Activated T-helper 1 cell treated with anti-CD3 and anti-CD28 coated beads, Interleukin-12 subunit alpha, Interleukin-12 subunit beta, Interleukin-2, Interleukin-4 antibody, amounts not matched to agents 30 ng/mL and 10 ng/mL and 1 ng/mL, durations not matched to agents 14 hours and 24 hours and 36 hours (primary cell): Measurements from ENCODE around the gene CPEB2. TPM values are rescaled to one million over a fixed set of nuclear protein-coding genes. Genes with fewer than 3 reads are reported as not detected.
"Not testable (repeated sequence)": the region's sequence is repeated elsewhere in the genome, so short reads cannot be mapped to it uniquely, and the experiment has no call there.

ENCODE experiments used
- DNase-seq: peaks from one replicate; pipeline ENCODE4 v3.0.0; 2021; ENCODE audit warnings: low spot score
- H3K27ac Mint-ChIP-seq: one replicate; pipeline ENCODE4 v1.8.0; 2021; ENCODE audit warnings: mild to moderate bottlenecking, mixed read lengths
- H3K27me3 Mint-ChIP-seq: one replicate; pipeline ENCODE4 v1.8.0; 2022; ENCODE audit warnings: mild to moderate bottlenecking, moderate library complexity, mixed read lengths; ENCODE audit not compliant: insufficient read depth
- H3K36me3 Mint-ChIP-seq: one replicate; pipeline ENCODE4 v1.8.0; 2021; ENCODE audit warnings: low read depth, mixed read lengths
- H3K4me1 Mint-ChIP-seq: one replicate; pipeline ENCODE4 v1.8.0; 2021; ENCODE audit warnings: low read depth, mixed read lengths
- H3K4me3 Mint-ChIP-seq: one replicate; pipeline ENCODE4 v1.8.0; 2021; ENCODE audit warnings: mild to moderate bottlenecking, moderate library complexity, mixed read lengths
- H3K9me3 Mint-ChIP-seq: one replicate; pipeline ENCODE4 v1.8.0; 2021; ENCODE audit warnings: mixed read lengths
- intact Hi-C: fragments of 100-400 bp; cut with micrococcal nuclease; formaldehyde crosslinking; loops from one replicate; pipeline ENCODE4 v1.15.1; 2024
- total RNA-seq: library from RNA; stranded (reverse); gene quantifications from 2 replicates; pipeline ENCODE4 v1.2.3, GENCODE V29; 2022

The CPEB2 gene
- total RNA-seq, 1 donor from 2014 or later, result 17.2 TPM

DNA sequence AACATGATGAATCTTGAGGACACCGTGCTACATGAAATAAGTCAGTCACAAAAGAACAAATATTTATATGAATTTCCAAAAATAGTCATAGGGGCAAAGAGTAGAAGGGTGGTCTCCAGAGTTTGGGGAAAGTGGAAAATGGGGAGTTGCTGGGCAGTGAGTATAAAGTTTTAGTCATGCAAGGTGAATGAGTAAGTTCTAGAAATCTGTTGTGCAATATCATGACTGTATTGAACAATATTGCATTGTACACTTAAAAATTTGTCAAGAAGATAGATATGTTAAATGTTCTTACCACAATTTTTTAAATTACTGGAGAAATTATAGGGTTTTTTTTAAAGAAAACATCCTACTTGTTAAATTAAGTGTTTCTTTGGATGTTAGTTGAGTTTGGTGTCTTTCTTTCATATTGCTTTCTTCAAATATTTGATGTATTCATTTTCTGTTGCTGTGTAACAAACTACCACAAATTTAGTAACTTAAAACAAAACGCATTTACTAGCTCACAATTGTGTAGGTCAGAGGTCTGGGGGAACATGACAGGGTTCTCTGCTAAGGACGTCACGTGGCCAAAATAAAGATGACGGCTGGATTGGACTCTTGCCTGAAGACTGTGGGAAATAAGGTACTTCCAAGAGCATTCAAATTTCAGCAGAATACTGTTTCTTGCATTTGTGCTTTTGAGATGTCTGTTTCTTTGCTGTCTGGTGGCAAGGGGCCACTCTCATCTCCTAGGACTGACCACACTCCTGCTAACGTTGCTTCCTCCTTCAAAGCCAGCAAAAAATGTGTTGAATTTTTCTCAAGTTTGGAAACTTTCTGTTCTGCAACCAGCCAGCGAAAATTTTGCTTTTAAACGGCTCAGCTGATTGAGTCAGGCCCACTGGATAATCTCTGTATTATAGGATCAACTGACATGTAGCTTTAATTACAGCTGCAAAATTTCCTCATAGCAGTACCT is 76.7 kb downstream of the CPEB2 start:
- no peak overlapping the region for H3K4me3 Mint-ChIP-seq
- intact Hi-C loops, result no loop called here
- no peak for DNase-seq
- H3K4me1 Mint-ChIP-seq, result no peaks in the 10 kb centered on the region
- H3K27ac Mint-ChIP-seq, result no peak overlapping the region
- peaks cover 15% of the 10 kb centered on the region for H3K9me3 Mint-ChIP-seq
- no peaks in the 10 kb centered on the region for H3K36me3 Mint-ChIP-seq
- no peaks in the 10 kb centered on the region for H3K27me3 Mint-ChIP-seq

DNA sequence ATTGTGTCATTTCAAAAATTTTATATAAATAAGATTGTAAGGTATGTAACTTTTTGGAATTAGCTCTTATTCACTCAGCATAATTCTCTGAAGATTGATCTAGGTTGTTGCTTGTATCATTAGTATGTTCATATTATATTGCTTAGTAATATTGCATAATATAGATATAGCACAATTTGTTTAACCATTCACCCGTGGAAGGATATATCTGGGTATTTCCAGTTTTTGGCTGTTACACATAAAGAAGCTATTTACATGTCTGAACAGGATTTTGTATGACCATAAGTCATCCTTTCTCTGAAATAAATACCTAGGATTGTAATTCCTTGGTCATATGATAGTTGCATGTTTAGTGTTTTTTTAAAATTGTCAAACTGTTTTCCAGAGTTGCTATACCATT is 82.5 kb downstream of the CPEB2 start:
- no peak for DNase-seq
- Mint-ChIP-seq H3K4me1 (no peaks in the 10 kb centered on the region), H3K36me3 (no peaks in the 10 kb centered on the region), H3K27me3 (peaks cover 11% of the 10 kb centered on the region), H3K9me3 (peaks cover 4% of the 10 kb centered on the region), H3K27ac (no peak overlapping the region), H3K4me3 (no peak overlapping the region)
- intact Hi-C loops, result no loop called here

DNA sequence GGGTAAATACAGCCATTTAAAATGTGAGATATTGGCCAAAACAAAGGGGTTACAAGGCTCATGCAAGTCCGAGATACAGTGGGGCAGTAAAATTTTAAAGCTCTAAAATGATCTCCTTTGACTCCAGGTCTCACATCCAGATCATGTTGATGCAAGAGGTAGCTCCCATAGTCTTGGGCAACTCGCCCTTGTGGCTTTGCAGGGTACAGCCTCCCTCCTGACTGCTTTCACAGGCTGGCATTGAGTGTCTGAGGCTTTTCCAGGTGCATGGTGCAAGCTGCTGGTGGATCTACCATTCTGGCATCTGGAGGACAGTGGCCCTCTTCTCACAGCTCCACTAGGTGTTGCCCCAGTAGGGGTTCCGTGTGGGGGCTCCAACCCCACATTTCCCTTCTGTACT is 83.5 kb downstream of the CPEB2 start:
- intact Hi-C loops, H3K9me3 Mint-ChIP-seq, H3K36me3 Mint-ChIP-seq, H3K27ac Mint-ChIP-seq, H3K4me3 Mint-ChIP-seq, DNase-seq, H3K4me1 Mint-ChIP-seq: not testable (repeated sequence)
- peaks cover 11% of the 10 kb centered on the region for H3K27me3 Mint-ChIP-seq

- H3K4me1 Mint-ChIP-seq, intact Hi-C loops, H3K36me3 Mint-ChIP-seq, H3K9me3 Mint-ChIP-seq, H3K27ac Mint-ChIP-seq, H3K4me3 Mint-ChIP-seq, DNase-seq: not testable (repeated sequence)
- peaks cover 11% of the 10 kb centered on the region for H3K27me3 Mint-ChIP-seq
Measured at GRCh38 chr4:15086259-15086658, 84.0 kb downstream of the CPEB2 start.

DNA sequence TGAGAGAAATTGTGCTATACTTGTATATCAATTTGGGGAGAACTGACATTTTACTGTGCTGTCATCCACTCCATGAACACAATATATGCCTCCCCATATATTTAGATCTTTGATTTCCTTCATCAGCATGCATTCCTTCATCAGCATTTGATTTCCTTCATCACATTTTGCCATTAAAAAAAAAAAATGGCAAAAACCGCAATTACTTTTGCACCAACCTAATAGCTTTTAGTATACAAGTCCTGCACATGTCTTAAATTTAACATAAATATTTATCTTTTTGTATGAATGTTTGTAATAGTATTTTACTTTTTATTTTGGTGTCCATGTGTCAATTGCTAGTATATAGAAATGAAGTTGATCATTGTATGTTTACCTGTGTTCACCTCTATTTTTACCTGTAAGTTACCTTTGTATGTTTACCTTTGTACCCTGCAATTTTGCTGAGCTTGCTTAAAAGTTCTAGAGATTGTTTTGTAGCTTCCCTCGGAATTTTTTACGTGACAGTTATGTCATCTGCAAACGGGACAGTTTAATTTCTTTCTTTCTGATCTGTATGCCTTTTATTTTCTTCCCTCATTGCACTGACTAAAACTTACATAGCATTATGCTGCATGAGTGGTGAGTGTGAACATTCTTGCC is 86.2 kb downstream of the CPEB2 start:
- H3K36me3 Mint-ChIP-seq, result no peaks in the 10 kb centered on the region
- no peaks in the 10 kb centered on the region for H3K4me1 Mint-ChIP-seq
- H3K4me3 Mint-ChIP-seq, result no peak overlapping the region
- H3K27ac Mint-ChIP-seq, result no peak overlapping the region
- no peak for DNase-seq
- H3K9me3 Mint-ChIP-seq, result peaks cover 4% of the 10 kb centered on the region
- peaks cover 11% of the 10 kb centered on the region for H3K27me3 Mint-ChIP-seq
- intact Hi-C loops, result no loop called here

- intact Hi-C loops, result no loop called here
- no peaks in the 10 kb centered on the region for H3K36me3 Mint-ChIP-seq
Measured at GRCh38 chr4:15089979-15090378, 87.7 kb downstream of the CPEB2 start.

DNA sequence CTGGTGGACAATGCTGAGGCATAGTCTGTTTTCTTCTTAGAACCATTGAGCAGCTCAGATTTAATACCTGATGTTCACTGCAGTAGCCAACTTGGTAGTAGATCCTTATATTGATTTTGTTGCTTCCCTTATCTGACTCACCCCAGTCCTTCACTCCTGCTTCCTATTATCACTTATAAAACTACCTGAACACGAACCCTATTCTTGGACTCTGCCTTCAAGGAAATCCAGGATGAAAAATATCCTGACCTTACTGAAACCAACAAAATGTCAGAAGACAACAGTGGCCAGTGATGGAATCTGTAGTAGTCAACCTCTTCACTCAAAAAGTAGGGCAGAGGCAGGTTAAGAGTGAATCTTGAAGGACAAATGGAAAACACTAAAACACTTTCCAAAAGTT is 98.1 kb downstream of the CPEB2 start:
- Mint-ChIP-seq H3K4me1 (no peaks in the 10 kb centered on the region), H3K4me3 (no peak overlapping the region), H3K36me3 (no peaks in the 10 kb centered on the region), H3K9me3 (no peaks in the 10 kb centered on the region), H3K27me3 (no peaks in the 10 kb centered on the region), H3K27ac (no peak overlapping the region)
- intact Hi-C loops, result no loop called here
- no peak for DNase-seq

More at GRCh38 chr4:15089979-15090378, 87.7 kb downstream of the CPEB2 start:
- DNase-seq, result no peak
- Mint-ChIP-seq H3K27ac (no peak overlapping the region), H3K4me3 (no peak overlapping the region), H3K9me3 (peaks cover 3% of the 10 kb centered on the region), H3K4me1 (no peaks in the 10 kb centered on the region), H3K27me3 (peaks cover 11% of the 10 kb centered on the region)

- Mint-ChIP-seq H3K36me3 (no peaks in the 10 kb centered on the region), H3K9me3 (no peaks in the 10 kb centered on the region), H3K4me1 (no peaks in the 10 kb centered on the region), H3K27me3 (no peaks in the 10 kb centered on the region), H3K27ac (no peak overlapping the region), H3K4me3 (no peak overlapping the region)
- intact Hi-C loops, result no loop called here
- no peak for DNase-seq
Measured at GRCh38 chr4:15100994-15101695, 98.9 kb downstream of the CPEB2 start.

DNA sequence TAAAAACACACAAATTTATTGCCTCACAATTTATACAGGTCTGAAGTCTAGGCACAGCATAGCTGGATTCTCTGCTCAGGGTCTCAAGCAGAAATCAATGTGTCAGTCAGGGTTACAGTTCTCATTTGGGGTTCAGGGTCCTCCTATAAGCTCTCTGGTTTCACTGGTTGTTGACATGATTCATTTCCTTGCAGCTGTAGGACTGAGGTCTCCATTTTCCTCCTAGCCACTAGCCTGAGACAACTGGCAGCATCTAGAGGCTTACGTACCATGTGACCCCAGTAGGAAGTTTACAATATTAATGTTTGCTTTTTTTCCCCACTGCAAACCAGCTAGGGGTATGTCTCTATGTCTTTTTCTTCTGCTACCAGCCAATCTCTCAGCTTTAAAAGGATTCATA is 102.5 kb downstream of the CPEB2 start:
- H3K36me3 Mint-ChIP-seq, result no peaks in the 10 kb centered on the region
- peaks cover 2% of the 10 kb centered on the region for H3K27me3 Mint-ChIP-seq
- H3K9me3 Mint-ChIP-seq, result no peaks in the 10 kb centered on the region
- H3K4me1 Mint-ChIP-seq, result no peaks in the 10 kb centered on the region
- intact Hi-C loops, result no loop called here
- no peak overlapping the region for H3K4me3 Mint-ChIP-seq
- no peak for DNase-seq
- H3K27ac Mint-ChIP-seq, result no peak overlapping the region

- no peak for DNase-seq
- peaks cover 3% of the 10 kb centered on the region for H3K27me3 Mint-ChIP-seq
- H3K4me1 Mint-ChIP-seq, result no peaks in the 10 kb centered on the region
- H3K36me3 Mint-ChIP-seq, result no peaks in the 10 kb centered on the region
- H3K27ac Mint-ChIP-seq, result no peak overlapping the region
- no peaks in the 10 kb centered on the region for H3K9me3 Mint-ChIP-seq
- no peak overlapping the region for H3K4me3 Mint-ChIP-seq
- intact Hi-C loops, result no loop called here
Measured at GRCh38 chr4:15106399-15106798, 104.1 kb downstream of the CPEB2 start.

- Mint-ChIP-seq H3K27me3 (peaks cover 3% of the 10 kb centered on the region), H3K9me3 (no peaks in the 10 kb centered on the region), H3K4me3 (no peak overlapping the region), H3K4me1 (no peaks in the 10 kb centered on the region), H3K36me3 (no peaks in the 10 kb centered on the region), H3K27ac (no peak overlapping the region)
- DNase-seq, result no peak
- intact Hi-C loops, result no loop called here
Measured at GRCh38 chr4:15109600-15109999, 107.3 kb downstream of the CPEB2 start.

- no peaks in the 10 kb centered on the region for H3K4me1 Mint-ChIP-seq
- H3K4me3 Mint-ChIP-seq, result no peak overlapping the region
- H3K9me3 Mint-ChIP-seq, result no peaks in the 10 kb centered on the region
- intact Hi-C loops, result no loop called here
- no peak overlapping the region for H3K27ac Mint-ChIP-seq
- no peak for DNase-seq
- H3K36me3 Mint-ChIP-seq, result no peaks in the 10 kb centered on the region
- H3K27me3 Mint-ChIP-seq, result peaks cover 3% of the 10 kb centered on the region
Measured at GRCh38 chr4:15110120-15110571, 107.9 kb downstream of the CPEB2 start.
